Endothelial cell (in vitro differentiated cells): ENCODE data around the gene PSMC3. TPM values are rescaled to one million over a fixed set of nuclear protein-coding genes. Genes with fewer than 3 reads are reported as not detected.

Experiments used
- DNase-seq: peaks from one replicate; pipeline ENCODE4 v3.0.0; 2021; ENCODE audit warnings: low spot score
- H3K27ac Mint-ChIP-seq: one replicate; pipeline ENCODE4 v1.8.0; 2021; ENCODE audit warnings: mixed read lengths, inconsistent platforms; ENCODE audit not compliant: unreplicated experiment
- H3K27me3 Mint-ChIP-seq: one replicate; pipeline ENCODE4 v1.8.0; 2021; ENCODE audit warnings: mild to moderate bottlenecking, moderate library complexity, mixed read lengths, inconsistent platforms; ENCODE audit not compliant: unreplicated experiment
- H3K36me3 Mint-ChIP-seq: one replicate; pipeline ENCODE4 v1.8.0; 2021; ENCODE audit warnings: mild to moderate bottlenecking, low read depth, mixed read lengths, inconsistent platforms; ENCODE audit not compliant: unreplicated experiment
- H3K4me1 Mint-ChIP-seq: one replicate; pipeline ENCODE4 v1.8.0; 2021; ENCODE audit warnings: mild to moderate bottlenecking, mixed read lengths, inconsistent platforms; ENCODE audit not compliant: unreplicated experiment
- H3K4me3 Mint-ChIP-seq: one replicate; pipeline ENCODE4 v1.8.0; 2021; ENCODE audit warnings: mild to moderate bottlenecking, mixed read lengths, inconsistent platforms; ENCODE audit not compliant: unreplicated experiment
- H3K9me3 Mint-ChIP-seq: one replicate; pipeline ENCODE4 v1.8.0; 2021; ENCODE audit warnings: mixed read lengths, inconsistent platforms; ENCODE audit not compliant: unreplicated experiment
- total RNA-seq: library from RNA; stranded (reverse); fragmentation: NEBNext Ultra II Directional; extraction: Animal tissue kit (Norgen Biotek cat#: 25700); gene quantifications from one replicate; pipeline ENCODE4 v1.2.1, GENCODE V29; 2021; ENCODE audit not compliant: unreplicated experiment
- TF ChIP-seq, protein P1 (sequence below): fragments of 200-600 bp; sonication (generic); IDR thresholded peaks from one replicate; pipeline ENCODE4 v1.5.0; 2021; ENCODE audit warnings: antibody characterized with exemption; ENCODE audit not compliant: unreplicated experiment

PSMC3 gene
- total RNA-seq, 1 donor from 2014 or later = 127 TPM

DNA sequence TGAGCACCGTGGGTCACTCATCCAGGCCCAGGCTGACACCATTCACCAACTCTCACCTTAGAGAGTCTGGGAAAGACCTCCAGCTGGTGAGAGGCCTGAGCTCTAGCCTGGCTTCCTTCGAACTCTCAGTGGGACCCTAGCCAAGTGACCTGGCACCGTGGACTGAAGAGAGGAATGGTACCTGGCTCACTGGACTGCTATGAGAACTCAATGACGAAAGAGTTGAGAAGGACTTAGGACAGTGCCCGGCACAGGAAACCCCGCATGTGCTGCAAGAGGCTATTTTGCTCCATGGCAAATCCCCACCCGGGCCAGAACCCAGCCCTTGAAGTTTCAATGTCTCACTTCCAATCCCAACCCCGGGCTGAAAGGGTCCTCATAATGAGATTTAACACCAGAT lies 23.3 kb upstream of the PSMC3 start:
- Mint-ChIP-seq H3K36me3 (peaks cover 7% of the 10 kb centered on the region), H3K27ac (peak overlapping the region; percentile 9), H3K27me3 (peaks cover 14% of the 10 kb centered on the region), H3K9me3 (no peaks in the 10 kb centered on the region), H3K4me1 (peaks cover 6% of the 10 kb centered on the region), H3K4me3 (no peak overlapping the region)
- no peak for DNase-seq
- TF ChIP-seq, protein P1, sequence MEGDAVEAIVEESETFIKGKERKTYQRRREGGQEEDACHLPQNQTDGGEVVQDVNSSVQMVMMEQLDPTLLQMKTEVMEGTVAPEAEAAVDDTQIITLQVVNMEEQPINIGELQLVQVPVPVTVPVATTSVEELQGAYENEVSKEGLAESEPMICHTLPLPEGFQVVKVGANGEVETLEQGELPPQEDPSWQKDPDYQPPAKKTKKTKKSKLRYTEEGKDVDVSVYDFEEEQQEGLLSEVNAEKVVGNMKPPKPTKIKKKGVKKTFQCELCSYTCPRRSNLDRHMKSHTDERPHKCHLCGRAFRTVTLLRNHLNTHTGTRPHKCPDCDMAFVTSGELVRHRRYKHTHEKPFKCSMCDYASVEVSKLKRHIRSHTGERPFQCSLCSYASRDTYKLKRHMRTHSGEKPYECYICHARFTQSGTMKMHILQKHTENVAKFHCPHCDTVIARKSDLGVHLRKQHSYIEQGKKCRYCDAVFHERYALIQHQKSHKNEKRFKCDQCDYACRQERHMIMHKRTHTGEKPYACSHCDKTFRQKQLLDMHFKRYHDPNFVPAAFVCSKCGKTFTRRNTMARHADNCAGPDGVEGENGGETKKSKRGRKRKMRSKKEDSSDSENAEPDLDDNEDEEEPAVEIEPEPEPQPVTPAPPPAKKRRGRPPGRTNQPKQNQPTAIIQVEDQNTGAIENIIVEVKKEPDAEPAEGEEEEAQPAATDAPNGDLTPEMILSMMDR = no peak

DNA sequence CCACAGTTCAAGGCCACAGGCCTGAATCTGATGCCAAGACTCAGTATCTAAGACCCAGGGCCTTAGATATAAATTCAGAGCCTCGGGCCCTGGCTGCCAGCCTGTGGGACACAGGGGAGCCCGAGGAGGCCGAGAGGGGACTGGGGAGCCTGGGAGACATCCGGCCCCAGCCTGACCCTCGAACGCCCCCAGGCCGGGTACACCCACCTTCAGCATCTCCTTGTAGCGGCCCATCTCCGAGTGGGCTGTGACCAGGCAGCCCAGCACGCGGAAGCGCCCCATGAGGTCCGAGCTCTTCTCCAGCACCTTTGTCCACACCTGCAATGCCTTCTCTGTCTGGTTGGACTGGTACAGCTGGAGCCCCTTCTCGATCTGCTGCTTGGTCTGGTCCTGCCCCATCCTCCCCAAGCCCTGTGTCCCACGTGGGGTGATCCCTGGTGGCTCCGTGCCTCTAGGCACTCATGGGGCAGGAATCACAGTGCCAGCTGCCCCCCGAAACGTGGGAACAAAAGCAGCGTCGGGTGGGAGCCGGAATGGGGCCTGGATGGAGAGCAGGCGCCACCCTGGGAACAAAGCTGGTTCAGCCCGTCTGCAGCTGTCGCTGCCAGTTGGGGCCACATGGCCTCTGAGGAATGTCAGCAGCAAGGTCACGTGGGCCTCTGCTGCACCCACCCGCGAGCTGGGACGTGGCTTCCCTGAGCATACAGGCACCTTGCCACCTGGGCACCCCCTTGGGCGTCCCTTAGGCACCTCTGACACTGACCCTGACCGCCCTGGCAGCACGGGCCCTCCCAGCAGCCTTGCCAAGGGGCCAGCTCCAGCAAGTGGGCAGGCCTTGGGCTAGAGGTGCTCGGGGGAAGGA lies 22.6 kb upstream of the PSMC3 start, which contains the start of gene RAPSN:
TSS of gene RAPSN (minus strand) at position 571 of the 862 bp plus-strand sequence. CDS start at position 399, 172 bp downstream.
- H3K9me3 Mint-ChIP-seq = no peaks in the 10 kb centered on the region

DNA sequence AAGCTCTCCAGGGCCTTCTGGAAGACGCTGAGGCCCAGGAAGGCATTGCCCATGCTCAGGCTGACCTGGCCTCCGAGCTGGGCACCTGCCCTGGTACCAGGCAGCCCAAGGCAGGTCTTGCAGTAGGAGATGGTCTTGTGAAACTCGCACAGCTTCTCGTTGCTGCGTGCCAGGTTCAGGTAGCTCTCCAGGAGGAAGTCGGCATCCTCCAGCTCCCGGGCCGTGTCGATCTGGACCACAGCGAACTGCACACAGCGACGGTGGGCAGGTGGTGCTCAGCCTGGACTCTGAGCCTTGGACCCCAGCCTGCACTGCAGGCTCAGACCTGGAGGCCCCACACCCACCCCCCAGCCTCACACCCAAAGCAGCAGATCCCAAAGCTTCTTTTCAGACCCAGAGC lies 21.7 kb upstream of the PSMC3 start:
- no peak for DNase-seq
- Mint-ChIP-seq H3K27me3 (peaks cover 17% of the 10 kb centered on the region), H3K9me3 (no peaks in the 10 kb centered on the region), H3K27ac (no peak overlapping the region), H3K4me3 (no peak overlapping the region), H3K36me3 (peaks cover 7% of the 10 kb centered on the region), H3K4me1 (peaks cover 6% of the 10 kb centered on the region)
- TF ChIP-seq, protein P1 = no peak

More for the DNA sequence above, 22.6 kb upstream of the PSMC3 start, which contains the start of gene RAPSN:
- Mint-ChIP-seq H3K27ac (peak within 1 kb of the TSS; percentile 9), H3K4me3 (no peak within 1 kb of the TSS), H3K27me3 (peaks cover 15% of the 10 kb centered on the region), H3K36me3 (peaks cover 7% of the 10 kb centered on the region), H3K4me1 (peaks cover 6% of the 10 kb centered on the region)
- TF ChIP-seq, protein P1 = no peak
- DNase-seq = no peak

DNA sequence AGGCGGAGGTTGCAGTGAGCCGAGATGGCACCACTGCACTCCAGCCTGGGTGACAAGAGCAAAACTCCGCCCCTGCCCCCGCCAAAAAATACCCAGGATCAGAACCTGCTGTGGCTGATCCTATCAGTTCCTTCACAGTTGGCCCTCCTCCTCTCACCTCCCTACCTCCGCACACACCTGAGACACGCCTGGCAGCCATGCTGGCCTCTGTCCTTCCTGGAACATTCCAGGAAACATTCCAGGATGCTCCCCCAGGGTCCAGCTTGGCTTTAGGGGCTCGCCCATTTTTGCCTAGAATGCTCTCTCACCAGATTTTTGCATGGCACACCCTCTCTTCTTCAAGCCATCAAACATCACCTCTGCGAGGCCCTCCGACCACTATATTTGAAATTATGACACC lies 20.6 kb upstream of the PSMC3 start:
- peaks cover 7% of the 10 kb centered on the region for H3K36me3 Mint-ChIP-seq
- no peak overlapping the region for H3K27ac Mint-ChIP-seq
- H3K27me3 Mint-ChIP-seq = peaks cover 14% of the 10 kb centered on the region
- no peak overlapping the region for H3K4me3 Mint-ChIP-seq
- peaks cover 6% of the 10 kb centered on the region for H3K4me1 Mint-ChIP-seq
- H3K9me3 Mint-ChIP-seq = no peaks in the 10 kb centered on the region
- no peak for DNase-seq
- TF ChIP-seq, protein P1 = no peak

DNA sequence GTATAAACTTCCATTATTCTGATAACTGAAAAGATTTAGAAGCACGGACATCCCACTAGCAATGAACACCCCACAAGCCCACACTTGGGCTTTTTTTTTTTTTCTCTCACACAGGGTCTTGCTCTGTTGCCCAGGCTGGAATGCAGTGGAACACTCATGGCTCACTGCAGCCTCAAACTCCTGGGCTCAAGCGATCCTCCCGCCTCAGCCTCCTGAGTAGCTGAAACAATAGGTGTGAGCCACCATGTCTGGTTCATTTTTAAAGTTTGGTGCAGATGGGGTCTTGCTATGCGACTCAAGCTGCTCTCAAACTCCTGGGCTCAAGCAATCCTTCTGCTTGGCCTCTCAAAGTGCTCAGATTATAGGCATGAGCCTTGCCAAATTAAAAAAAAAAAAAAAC lies 19.6 kb upstream of the PSMC3 start:
- peaks cover 12% of the 10 kb centered on the region for H3K27me3 Mint-ChIP-seq

More for the DNA sequence above, 19.6 kb upstream of the PSMC3 start:
- TF ChIP-seq, protein P1 = no peak
- H3K36me3 Mint-ChIP-seq = peaks cover 7% of the 10 kb centered on the region
- DNase-seq = no peak
- peaks cover 6% of the 10 kb centered on the region for H3K4me1 Mint-ChIP-seq
- no peak overlapping the region for H3K4me3 Mint-ChIP-seq
- H3K9me3 Mint-ChIP-seq = no peaks in the 10 kb centered on the region
- H3K27ac Mint-ChIP-seq = no peak overlapping the region
